GM18951 (cell line): ENCODE results near the gene ZNF91.
"Not testable (repeated sequence)": the region's sequence is repeated elsewhere in the genome, so short reads cannot be mapped to it uniquely, and the experiment has no call there.

ENCODE experiments used
- POLR2A ChIP-seq: IDR thresholded peaks from 4 replicates; pipeline ENCODE4 v1.6.1; 2011; ENCODE audit warnings: mild to moderate bottlenecking; ENCODE audit not compliant: insufficient read length, insufficient read depth; ENCODE audit errors: extremely low read depth
- in situ Hi-C: fragments of 300-500 bp; cut with MboI; formaldehyde crosslinking; loops from one replicate; pipeline ENCODE4 v1.12.0; 2022; ENCODE audit warnings: low sequenced_read_pairs, mixed read lengths, inconsistent platforms; ENCODE audit not compliant: unreplicated experiment

Gene ZNF91

DNA sequence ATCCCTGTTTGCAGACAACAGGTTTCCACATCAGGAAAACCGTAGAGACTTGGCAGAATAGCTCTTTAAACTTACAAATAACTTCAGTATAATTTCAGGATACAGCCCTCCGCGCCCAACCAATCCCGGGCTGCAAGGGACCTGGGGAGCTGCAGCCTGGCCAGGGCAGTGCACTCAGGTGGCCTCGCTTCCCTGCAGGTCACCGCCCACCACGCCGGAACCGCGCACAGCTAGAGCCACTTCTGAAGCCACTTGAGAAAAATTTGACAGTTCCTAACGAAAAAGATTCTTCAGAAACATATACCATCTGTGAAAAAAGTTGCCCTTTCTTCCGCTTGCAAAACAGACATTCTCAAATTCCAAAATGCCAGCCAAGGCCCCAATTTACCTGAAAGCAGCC lies 11.1 kb downstream of the ZNF91 start:
- no peak for TF ChIP-seq POLR2A
- in situ Hi-C loops, result no loop called here

- in situ Hi-C loops, result no loop called here
- TF ChIP-seq POLR2A, result no peak
Measured at GRCh38 chr19:23382955-23383354, 12.3 kb downstream of the ZNF91 start.

GRCh38 chr19:23381114-23381513 lies 14.2 kb downstream of the ZNF91 start:
- in situ Hi-C loops, result no loop called here
- no peak for TF ChIP-seq POLR2A

GRCh38 chr19:23379671-23380070 lies 15.6 kb downstream of the ZNF91 start:
- in situ Hi-C loops, result loop anchor here (5.0 kb wide), 1 partner anchor 418 kb away; no protein-coding TSS in a partner anchor

DNA sequence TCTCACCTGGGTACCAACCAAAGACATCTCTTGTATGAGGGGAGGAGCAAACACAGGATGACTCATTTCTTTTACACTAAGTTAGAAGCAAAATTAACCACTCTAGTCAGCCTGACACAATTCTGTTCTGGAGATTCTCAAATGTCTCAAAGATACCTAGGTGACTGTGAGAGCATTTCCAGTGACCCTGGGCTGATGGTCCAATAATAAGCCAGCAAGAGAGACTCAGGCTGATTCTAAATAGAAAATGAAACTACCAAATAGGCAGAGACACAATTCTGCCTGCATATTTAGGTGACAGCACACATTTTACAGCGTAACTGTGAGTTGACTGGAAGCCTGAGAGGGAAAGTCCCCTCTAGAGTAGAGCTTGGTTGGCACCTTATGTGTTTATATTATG lies 16.3 kb downstream of the ZNF91 start:
- TF ChIP-seq POLR2A, result no peak
- in situ Hi-C loops, result loop anchor here (5.0 kb wide), 1 partner anchor 418 kb away; no protein-coding TSS in a partner anchor

GRCh38 chr19:23377276-23377675 lies 18.0 kb downstream of the ZNF91 start:
- no peak for TF ChIP-seq POLR2A
- in situ Hi-C loops, result loop anchor here (5.0 kb wide), 1 partner anchor 420 kb away; no protein-coding TSS in a partner anchor

- no peak for TF ChIP-seq POLR2A
- in situ Hi-C loops, result no loop called here
Measured at GRCh38 chr19:23366437-23366836, 28.8 kb downstream of the ZNF91 start.

DNA sequence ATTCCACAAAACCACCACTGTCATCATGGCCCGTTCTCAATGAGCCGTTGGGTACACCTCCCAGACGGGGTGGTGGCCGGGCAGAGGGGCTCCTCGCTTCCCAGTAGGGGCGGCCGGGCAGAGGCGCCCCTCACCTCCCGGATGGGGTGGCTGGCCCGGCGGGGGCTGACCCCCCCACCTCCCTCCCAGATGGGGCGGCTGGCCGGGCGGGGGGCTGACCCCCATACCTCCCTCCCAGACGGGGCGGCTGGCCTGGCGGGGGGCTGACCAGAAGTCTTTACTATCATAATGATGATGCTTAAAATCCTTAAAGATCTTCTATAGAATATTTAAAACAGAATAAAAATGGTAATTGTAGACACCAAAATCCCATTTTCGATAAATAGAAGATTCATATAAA lies 29.2 kb downstream of the ZNF91 start:
- in situ Hi-C loops, result not testable (repeated sequence)

DNA sequence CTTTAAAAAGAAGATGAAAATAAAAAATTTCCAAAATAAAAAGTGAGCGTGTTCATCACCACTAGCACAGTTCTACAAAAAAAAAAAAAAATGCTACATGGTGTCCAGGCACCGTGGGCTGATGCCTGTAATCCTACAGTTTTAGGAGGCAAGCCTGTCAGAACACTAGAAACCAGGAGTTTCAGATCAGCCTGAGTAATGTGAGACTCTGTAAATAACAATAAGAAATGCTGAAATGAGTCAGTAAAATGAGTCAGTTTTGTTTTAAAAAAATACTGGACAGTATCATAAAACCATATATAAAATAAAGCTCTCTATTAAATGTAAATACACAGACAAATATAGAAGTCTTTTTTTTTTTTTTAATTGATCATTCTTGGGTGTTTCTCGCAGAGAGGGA lies 30.0 kb downstream of the ZNF91 start:
- in situ Hi-C loops, result no loop called here
- TF ChIP-seq POLR2A, result no peak

DNA sequence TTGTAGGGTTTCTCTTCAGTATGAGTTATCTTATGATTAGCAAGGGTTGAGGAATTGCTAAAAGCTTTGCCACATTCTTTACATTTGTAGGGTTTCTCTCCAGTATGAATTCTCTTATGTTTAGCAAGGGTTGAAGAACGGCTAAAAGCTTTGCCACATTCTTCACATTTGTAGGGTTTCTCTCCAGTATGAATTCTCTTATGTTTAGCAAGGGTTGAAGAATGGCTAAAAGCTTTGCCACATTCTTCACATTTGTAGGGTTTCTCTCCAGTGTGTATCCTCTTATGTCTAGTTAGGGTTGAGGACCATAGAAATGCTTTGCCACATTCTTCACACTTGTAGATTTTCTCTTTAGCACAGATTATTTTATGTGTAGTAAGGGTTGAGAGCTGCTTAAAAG lies 33.4 kb downstream of the ZNF91 start:
- in situ Hi-C loops, result not testable (repeated sequence)

GRCh38 chr19:23351806-23352205 lies 43.5 kb downstream of the ZNF91 start:
- TF ChIP-seq POLR2A, result no peak
- in situ Hi-C loops, result no loop called here

- in situ Hi-C loops, result no loop called here
- TF ChIP-seq POLR2A, result no peak
Measured at GRCh38 chr19:23346696-23347095, 48.6 kb downstream of the ZNF91 start.

DNA sequence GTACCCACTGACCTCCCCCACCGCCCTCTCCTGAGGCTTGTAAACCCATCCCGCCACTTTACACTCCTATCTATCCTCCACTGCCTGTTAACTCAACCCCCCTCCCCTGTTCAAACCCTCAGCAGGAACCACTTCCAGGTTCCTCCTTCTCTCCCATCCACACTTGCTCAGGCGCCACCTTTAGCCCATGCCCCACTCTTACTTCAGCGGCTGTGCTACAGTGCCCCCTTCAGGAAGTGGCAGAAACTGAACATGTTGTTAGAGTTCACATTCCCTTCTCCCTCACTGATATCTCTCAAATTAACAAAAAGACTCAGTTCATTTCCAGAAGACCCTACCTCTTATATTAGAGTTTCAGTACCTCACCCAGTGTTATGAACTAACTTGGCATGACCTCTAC lies 49.4 kb downstream of the ZNF91 start:
- no peak for TF ChIP-seq POLR2A
- in situ Hi-C loops, result no loop called here

- in situ Hi-C loops, result no loop called here
- no peak for TF ChIP-seq POLR2A
Measured at GRCh38 chr19:23343434-23344010, 51.7 kb downstream of the ZNF91 start.

DNA sequence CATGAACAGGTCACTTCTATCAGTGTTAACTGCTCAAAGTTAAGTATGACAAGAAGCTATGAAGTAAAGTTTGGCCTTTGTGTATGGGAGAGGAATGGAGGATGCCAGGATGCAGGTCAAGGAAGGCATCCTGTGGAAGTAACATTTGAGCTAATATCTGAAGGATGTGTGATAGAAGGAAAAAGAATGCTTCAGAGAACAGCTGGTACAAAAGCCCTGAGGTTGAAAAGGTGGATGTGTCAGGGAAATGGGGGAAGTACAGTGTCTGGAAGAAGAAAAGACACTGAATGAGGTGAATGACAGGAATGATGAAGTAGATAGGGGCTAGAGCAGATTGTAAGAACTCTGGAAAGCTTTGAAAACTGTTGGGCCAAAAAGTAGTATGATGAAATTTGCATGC lies 67.1 kb downstream of the ZNF91 start:
- no peak for TF ChIP-seq POLR2A
- in situ Hi-C loops, result no loop called here
